Stimulated activated CD4-positive, alpha-beta T cell treated with anti-CD3 and anti-CD28 coated beads, Interleukin-1b, Interleukin-23, amount 100 ng/mL, for 48 hours (primary cell): Measurements from ENCODE around the gene ERVFRD-1.
A peak's percentile ranks its signal among the peaks of the same experiment; 100 is the strongest.
"Not testable (repeated sequence)": the region's sequence is repeated elsewhere in the genome, so short reads cannot be mapped to it uniquely, and the experiment has no call there.

Source experiments
- DNase-seq: peaks from one replicate; pipeline ENCODE4 v3.0.0-alpha.2; 2020

Gene ERVFRD-1

DNA sequence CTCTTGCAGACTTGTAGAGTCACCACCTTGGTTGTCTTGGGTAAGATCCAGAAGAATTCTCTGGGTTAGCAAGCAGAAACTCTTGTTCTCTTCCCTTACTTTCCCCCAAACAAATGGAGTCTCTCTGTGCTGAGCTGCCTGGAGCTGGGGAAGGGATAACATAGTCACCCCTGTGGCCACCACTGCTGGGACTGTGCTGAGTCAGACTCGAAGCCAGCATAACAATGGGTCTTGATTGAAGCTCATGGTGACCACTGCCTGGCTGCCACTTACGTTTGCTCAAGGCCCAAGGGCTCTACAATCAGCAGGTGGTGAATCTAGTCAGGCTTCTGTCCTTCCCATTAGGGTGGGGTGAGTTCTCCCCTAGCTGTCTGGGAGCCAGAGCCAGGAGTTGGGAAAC is 15.4 kb upstream of the ERVFRD-1 start:
- no peak for DNase-seq

DNA sequence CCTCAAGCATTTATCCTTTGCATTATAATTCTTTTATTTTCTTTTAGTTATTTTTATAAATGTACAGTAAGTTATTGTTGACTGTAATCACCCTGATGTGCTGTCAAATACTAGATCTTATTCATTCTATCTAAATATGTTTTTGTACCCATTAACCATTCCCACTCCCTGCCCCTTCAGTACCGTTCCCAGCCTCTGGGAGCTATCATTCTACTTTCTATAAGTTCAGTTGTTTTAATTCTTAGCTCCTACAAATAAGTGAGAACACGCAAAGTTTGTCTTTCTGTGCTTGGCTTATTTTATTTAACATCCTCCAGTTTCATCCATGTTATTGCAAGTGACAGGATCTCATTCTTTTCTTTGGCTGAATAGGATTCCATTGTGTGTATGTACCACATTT is 12.5 kb upstream of the ERVFRD-1 start:
- no peak for DNase-seq

DNA sequence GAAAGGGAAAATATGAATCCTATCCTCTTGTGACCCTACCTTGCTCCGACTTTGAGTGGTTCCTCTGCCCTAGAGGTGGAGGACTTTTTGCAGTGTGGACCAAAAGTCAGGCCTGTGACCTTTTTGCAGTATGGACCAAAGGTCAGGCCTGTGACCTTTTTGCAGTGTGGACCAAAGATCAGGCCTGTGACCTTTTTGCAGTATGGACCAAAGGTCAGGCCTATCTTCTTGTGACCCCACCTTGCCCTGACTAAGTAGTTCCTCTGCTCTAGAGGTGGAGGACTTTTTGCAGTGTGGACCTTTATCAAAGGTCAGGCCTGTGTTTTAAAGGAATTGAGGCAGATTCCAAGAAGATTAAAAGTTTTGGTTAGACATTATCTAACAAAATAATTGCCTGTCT is 10.9 kb upstream of the ERVFRD-1 start:
- no peak for DNase-seq

DNA sequence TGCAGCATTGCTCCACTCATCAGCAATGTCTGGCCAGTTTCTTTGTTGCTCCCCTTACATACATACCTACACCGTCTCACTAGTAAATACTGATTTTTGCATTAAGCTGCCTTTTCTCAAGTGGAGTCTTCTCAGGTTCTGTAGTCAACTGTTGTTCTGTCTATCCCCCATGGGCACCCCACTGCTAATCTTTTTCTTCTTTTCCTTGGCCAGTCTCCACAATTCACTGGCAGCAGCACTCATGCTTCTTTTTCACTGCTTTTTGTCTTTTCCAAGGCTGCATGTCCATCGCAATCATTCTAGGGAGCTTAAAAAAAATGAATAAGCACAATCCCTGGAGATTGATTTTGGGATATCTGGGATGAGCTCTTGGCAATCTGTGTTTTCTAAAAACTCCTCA is 10.3 kb upstream of the ERVFRD-1 start:
- no peak for DNase-seq

DNA sequence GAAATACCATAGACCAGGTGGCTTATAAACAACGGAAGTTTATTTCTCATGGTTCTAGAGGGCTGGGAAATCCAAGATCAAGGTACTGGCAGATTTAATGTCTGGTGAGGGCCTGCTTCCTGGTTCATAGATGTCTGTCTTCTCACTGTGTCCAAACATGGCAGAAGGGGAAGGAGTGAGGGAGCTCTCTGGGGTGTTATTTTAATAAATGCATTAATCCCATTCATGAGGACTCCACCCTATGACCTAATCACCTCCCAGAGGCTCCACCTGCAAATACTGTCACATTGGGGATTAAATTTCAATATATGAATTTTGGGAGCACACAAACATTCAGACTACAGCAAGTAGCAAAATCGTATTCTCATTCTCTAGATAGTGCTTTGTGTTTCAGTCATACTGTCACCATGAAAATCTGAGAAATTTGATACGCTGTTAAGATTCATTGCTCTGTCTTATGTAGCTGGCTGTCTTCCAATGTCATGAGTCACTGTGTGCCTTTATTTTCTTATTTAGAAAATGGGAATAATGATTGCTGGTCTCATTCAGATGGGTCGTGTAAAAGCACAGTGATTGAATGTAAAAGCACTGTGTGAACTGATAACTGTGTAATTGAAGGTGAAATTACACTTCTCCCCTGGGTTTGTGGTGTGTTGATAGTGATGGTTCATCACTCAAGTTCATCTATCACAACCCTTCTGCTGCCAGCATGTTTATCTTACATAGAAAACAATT is 8.9 kb upstream of the ERVFRD-1 start:
- no peak for DNase-seq

DNA sequence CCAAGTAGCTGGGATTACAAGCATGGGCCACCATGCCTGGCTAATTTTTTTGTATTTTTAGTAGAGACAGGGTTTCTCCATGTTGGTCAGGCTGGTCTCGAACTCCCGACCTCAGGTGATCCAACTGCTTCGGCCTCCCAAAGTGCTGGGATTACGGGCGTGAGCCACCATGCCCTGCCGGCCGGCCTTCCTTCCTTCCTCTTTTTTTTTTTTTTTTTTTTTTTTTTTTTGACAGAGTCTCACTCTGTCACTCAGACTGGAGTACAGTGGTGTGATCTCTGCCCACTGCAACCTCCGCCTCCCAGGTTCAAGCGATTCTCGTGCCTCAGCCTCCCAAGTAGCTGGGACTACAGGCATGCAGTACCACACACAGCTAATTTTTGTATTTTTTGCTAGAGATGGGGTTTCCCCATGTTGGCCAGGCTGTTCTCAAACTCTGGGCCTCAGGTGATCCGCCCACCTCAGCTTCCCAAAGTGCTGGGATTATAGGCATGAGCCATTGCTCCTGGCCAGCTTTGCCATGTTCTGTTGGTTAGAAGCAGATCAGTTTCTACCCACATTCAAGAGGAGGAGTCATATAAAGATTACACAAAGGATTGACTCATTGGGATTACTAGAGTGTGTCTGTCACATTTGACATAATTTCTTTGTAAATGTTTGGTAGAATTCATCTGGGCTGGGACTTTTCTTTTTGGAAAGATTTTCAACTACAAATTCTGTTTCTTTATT is 4.4 kb upstream of the ERVFRD-1 start:
- DNase-seq, result peak; percentile 58

DNA sequence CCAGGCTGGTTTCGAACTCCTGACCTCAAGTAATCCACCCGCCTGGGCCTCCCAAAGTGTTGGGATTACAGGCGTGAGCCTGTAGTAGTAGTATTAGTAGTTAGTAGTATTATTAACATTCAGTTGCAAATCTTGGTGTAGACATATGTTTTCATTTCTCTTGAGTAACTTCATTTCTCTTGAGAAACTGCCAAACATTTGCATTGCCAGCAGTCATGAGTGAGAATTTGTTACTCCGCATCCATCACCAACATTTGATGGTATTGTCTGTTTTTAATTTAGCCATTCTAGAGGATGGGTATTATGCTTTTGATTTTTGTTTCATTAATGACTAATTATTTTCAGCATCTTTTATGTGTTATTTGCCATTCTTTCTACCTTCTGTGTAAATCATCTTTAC is 1.5 kb upstream of the ERVFRD-1 start:
- no peak for DNase-seq

DNA sequence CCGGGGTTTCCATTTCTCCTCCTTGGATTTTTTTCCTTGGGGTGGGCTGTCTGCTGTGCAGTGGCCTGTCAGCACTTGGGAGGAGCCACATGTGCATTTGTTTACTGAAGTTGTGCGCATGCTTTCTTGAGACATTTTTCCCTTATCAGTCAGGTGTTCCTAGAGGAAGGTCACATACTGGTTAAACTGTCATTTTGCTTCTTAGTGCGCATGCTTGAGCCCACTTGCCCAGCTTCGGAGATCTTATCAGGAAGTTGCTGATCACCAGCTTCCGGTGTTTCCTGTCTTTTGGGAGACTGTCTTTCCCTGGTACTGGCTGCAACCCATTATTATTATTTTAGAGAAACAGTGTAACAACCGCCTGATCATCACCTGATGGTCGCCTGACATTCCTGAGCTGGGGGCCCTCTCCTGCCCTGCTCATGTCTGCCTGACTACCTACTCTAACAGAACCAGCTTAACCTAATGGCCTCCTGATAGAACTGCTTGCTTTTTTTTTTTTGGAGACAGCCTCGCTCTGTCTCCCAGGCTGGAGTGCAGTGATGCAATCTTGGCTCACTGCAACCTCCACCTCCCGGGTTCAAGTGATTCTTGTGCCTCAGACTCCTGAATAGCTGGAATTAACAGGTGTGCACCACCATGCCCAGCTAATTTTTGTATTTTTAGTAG is 378 bp upstream of the ERVFRD-1 start:
- DNase-seq, result no peak

DNA sequence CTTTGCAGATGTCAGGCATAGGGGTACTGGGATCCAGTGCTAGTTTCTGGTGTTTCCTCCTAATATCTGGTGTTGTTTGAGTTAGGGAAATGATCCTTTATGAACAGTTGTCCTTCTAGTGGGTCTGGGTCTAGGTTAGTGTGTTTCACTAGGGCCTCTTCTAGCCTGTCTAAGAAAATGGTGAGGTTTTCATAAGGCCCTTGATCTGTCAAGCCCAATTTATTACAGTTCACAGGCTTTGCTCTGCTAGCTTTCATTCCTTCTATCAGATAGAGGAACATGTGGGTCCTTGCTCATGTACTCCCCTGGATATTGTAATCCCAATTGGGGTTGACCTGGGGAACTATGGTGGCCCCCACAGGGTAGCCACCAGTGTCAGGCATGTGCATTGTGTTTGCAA is 2.8 kb downstream of the ERVFRD-1 start:
- DNase-seq, result no peak

DNA sequence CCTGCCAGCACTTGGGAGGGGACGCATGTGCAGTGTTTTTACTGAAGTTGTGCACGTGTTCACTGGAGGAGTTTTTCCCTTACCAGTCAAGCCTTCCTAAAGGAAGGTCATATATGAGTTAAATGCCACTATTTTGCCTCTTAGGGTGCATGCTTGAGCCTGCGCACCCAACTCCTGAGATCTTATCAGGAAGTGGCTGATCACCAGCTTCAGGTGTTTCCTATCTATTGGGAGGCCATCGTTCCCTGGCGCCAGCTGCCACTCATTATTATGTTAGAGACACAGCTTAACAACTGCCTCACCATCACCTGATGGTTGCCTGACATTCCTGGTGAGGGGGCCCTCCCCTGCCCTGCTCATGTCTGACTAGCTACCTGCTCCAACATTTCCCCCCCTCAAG is 8.5 kb downstream of the ERVFRD-1 start:
- DNase-seq, result no peak

DNA sequence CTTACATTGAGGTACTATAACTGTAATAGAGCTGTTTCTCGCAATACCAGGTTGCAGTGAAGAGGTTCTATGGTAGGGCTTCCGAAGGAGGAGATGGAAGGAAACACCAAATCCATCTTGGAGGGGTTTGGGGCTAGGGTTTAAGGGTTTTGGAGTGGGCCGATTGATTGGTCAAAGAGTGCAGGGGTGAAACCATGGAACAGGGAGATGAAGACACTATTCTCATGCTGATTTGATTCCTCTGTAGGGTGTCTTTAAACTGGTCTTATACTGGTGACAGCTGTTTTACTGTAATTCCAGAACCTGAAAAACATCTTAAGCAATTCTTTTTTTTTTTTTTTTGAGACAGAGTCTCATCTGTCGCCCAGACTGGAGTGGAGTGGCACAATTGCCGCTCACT is 10.1 kb downstream of the ERVFRD-1 start:
- DNase-seq, result no peak

DNA sequence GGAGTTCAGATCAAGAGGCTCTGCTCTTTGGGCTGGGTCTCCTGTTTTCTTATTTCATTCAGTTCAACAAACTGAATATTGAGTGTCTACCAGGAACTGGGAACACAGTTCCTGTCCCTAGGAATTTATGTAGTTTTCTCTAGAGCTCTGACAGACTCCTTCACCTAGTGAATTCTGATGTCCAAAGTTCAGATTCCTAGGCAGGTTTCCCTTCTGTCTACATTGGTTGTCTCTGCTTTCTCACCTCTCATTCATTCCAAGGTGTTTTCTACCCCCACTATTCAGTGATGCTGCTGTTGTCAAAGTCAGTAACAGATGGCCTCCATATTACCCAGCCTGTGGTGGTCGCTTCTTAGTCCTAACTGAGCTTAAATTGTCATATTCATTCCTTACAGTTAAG is 13.5 kb downstream of the ERVFRD-1 start:
- DNase-seq, result no peak

DNA sequence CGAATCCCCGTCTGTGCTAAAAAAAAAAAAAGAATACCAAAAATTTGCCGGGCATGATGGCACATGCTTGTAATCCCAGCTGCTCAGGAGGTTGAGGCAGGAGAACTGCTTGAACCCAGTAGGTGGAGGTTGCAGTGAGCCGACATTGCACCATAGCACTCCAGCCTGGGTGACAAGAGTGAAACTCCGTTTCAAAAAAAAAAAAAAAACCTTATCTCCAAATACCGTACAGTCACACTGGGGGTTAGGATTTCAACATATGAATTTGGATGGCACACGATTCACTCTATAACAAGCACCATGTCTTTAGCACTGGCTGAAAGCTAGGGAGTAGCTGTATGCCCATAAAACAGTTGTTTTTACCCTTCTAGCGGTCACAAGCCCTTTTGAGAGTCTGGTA is 14.0 kb downstream of the ERVFRD-1 start:
- no peak for DNase-seq

DNA sequence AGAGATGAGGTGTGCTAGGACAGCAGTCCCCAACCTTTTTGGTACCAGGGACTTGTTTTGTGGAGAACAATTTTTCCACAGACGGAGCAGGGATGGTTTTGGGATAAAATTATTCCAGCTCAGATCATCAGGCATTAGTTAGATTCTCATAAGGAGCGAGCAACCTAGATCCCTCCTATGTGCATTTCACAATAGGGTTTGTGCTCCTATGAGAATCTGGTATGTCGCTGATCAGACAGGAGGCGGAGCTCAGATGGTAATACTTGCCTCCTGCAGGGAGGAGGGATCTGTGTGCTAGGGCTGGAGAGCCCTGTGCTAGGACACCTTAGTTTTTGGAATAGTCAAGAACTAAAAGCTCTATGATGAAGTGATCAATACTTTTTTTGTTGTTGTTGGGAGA is 15.4 kb downstream of the ERVFRD-1 start:
- no peak for DNase-seq

DNA sequence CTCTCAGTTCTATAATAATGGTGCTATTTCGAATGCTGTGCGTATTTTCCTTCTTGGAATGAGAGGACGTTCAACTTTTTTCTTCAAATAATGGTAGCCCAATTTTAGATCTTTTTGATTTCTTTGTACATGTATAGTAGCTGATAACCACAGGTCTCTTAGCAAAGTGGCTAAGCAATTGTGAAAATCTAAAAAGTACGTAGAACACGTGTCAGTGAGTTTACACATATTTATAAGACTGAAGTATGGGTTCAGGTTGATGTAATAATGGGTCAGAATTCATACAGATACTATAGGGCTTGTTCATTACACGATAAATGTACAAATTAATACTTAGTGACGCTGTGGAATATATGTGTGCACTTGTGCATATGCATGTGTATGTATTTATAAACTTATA is 16.6 kb downstream of the ERVFRD-1 start:
- no peak for DNase-seq

DNA sequence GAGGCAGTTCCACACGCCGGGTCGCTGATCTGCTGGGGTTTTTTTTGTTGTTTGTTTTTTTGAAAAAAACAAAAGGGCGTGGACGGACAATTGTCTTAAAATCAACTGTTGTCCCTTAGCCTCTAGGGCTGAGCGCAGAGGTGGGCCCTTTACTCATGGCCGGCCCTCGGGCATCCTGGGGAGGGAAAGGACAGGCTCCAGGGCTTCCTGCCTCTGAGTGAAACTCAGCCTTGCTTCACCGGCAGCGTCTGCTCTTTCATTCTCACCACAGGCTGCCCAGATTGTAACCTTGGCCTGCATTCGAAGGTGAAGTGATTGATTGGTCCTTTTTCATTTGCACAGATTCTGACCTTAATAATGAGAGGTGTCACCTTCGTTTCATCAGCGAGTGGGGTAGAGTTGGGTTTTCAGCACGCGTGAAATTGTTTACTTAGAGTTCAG is 17.1 kb downstream of the ERVFRD-1 start:
- peak; percentile 28 for DNase-seq

DNA sequence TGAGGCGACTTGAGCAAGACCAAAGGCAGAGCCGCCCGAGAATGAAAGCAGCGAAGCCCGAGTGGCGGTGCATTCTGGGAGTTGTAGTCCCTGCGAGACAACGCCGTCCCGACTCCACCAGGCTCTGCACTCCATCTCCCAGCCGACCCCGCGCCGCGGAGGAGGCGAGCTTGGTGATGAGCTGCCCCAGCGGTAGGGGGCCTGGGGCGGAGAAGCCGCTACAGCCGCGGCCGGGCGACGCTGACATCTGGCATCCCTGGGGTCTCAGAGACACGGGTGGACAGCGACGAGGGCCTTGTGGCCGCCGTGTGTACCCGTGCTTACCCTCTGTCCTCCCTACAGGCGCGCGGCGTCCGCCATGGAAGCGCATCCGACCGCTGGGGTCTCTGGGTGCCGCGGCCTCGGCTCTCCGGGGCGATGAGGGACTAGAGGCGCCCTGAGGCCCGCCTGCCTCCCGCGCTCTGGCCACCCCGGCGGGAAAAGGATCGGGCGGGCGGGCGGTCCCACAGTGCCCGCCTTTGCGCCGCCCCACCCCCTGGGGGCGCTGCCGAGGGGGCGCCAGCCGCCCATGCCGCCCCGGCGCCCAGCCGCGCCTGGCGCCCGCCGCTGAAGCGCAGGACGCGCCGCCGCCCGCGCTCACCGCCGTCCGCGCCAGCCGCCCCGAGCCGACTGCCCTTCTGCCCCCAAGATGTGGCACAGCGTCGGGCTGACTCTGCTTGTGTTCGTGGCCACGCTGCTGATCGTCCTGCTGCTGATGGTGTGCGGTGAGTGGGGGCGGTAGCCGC is 17.7 kb downstream of the ERVFRD-1 start, which contains the start of gene SMIM13:
TSS of gene SMIM13 (plus strand) at position 209 of the 785 bp plus-strand sequence. CDS start at position 689, 480 bp downstream.
- DNase-seq, result peak; percentile 95

DNA sequence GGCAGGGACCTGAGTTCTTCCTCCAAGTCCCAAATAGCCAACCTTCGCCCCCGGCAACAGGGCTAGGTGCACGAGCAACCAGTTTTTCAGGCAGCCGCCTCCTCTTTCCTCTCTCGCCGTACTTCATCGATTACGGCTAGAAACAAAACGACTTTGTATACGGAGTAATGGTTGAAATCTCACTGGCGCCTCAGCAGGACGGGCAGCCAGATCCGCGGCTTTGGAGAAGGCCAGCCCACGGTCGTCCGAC is 18.2 kb downstream of the ERVFRD-1 start:
- DNase-seq, result no peak

DNA sequence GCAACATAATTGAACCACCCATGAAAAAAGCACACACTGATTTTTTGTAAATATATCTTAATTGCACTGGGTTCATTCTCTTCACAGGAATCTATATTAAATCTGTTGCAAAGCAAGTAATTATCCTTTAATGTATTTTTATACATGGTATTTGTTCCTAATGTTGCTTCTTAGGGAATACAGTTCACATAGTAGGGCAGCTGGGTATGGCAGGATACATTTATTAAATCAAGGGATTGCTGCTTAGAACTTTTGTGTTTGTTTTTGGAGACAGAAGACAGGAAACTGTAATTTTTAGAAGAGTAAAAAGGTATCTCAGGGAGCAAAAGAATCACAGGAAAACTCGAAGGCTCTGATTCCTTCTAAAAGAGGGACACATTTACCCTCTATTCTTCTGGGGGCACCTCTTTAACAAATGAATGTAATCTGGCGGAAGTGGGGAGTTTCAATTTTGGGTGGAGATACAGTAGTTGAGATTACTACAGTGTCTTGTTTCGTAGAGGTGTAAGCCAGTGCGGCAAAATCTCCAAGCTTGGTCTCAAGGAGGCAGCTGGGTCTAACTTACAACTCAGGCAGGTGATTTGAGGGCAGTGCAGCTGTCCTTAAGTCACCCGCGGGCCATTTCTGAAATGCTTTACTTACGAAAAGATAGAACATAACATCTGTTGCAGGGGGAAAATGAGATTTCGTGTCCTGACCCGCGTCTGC is 18.7 kb downstream of the ERVFRD-1 start:
- DNase-seq, result no peak

DNA sequence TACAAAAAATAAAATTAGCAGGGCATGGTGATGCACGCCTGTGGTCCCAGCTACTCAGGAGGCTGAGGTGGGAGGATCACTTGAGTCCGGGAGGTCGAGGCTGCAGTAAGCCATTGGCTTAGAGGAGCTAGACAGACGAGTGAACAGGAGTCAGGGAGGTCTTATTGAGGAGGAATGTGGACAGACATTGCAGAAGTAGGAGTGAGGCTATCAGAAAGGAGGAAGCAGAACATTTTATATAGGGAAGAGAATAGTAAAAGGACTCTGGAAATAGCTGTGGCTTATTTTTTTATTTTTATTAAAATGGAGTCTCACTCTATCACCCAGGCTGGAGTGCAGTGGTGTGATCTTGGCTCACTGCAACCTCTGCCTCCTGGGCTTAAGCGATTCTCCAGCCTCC is 20.4 kb downstream of the ERVFRD-1 start:
- not testable (repeated sequence) for DNase-seq

DNA sequence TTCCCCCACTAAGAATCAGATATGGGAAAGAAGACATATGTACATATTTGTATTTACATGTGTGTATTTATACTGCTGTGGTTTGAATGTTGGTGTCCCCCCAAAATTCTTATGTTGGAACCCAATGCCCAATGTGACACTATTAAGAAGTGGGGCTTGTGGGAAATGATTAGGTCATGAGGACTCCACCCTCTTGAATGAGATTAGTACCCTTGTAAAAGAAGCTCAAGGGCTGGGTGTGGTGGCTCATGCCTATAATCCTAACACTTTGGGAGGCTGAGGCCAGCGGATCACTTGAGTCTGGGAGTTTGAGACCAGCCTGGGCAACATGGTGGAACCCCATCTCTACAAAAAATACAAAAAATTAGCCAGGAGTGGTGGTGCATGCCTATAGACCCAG is 21.8 kb downstream of the ERVFRD-1 start:
- DNase-seq, result no peak

DNA sequence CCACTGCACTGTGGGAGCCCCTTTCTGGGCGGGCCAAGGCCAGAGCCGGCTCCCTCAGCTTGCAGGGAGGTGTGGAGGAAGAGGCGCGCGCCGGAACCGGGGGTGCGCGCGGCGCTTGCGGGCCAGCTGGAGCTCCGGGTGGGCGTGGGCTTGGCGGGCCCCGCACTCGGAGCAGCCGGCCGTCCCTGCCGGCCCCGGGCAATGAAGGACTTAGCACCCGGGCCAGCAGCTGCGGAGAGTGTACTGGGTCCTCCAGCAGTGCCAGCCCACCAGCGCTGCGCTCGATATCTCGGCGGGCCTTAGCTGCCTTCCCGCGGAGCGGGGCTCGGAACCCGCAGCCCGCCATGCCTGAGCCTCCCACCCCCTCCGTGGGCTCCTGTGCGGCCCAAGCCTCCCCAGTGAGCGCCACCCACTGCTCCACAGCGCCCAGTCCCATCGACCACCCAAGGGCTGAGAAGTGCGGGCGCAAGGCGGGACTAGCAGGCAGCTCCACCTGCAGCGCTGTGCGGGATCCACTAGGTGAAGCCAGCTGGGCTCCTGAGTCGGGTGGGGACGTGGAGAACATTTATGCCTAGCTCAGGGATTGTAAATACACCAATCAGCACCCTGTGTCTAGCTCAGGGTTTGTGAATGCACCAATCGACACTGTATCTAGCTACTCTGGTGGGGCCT is 24.2 kb downstream of the ERVFRD-1 start:
- DNase-seq, result not testable (repeated sequence)
